ENCODE measurements around the gene ALKBH7. TPM values are rescaled to one million over a fixed set of nuclear protein-coding genes. Genes with fewer than 3 reads are reported as not detected.

Gene ALKBH7
- total and polyA plus RNA-seq, 7 experiments from 2014 or later = 33.6 to 142 (median 73.4) TPM

DNA sequence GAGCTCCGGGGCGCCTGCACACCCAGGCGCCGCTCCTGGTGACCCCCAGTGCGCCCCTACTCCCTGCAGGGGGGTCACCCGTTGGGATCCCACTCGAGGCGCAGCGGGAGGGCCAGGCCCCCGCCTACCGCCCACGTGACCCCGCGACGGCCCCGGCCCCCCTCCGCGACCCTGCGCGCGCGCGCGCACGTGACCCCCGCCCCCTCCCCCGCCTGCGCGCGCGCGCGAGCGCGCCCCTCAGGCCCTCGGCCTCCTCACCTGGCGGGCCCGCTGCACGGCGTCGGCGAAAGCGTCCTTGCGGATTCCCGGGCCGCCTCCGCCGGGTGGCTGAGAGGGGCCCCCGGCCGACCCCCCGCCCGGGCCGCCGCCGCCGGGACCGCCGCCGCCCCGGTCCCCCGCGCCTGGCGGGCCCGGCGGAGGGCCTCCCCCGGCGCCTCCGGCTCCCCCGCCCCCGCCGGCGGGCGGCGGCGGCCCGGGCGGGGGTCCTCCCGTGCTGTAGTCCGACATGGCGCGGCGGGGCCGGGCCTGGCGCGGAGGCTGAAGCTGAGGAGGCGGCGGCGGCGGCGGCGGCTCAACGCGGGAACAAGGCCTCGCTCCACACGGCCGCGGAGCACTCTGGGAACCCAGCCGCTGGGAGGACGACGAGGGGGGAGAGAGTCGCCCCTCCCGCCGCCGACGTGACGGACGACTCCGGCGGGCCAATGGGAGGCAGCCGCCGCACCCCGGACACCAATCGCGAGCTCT, 51.8 kb downstream of the ALKBH7 start, which contains the start of gene KHSRP:
TSS of gene KHSRP (minus strand) at position 617 of the 744 bp plus-strand sequence. CDS start at position 507, 110 bp downstream.
- Histone ChIP-seq H3K4me1 (ENCODE audit: control insufficient read depth in 2 of 2, insufficient read depth in 2 of 2, low read length in 2 of 2) (peaks cover 15 to 25% of the 10 kb centered on the region in 2 donors), H3K9me3 (ENCODE audit: control insufficient read depth in 2 of 3, low read length in 3 of 3) (no peaks in the 10 kb centered on the region), H3K27ac (ENCODE audit: low read depth, low read length) (peak within 1 kb of the TSS; percentile 87), H3K36me3 (ENCODE audit: control insufficient read depth in 2 of 3, insufficient read depth in 3 of 3, low read length in 3 of 3) (peaks cover 5 to 31% (median 10%) of the 10 kb centered on the region in 3 experiments), H3K4me3 (ENCODE audit: low read length) (peak within 1 kb of the TSS; percentile 75), H3K27me3 (ENCODE audit: control insufficient read depth in 2 of 2, insufficient read depth in 2 of 2, low read length in 2 of 2) (no peaks in the 10 kb centered on the region)
- no peaks in the 10 kb centered on the region for H3K27me3 Mint-ChIP-seq
- ATAC-seq = no peak
- H3K27ac Mint-ChIP-seq = peak within 1 kb of the TSS; percentile 81 to 97 (median 94)
- peak in 5 of 9 donors; percentile 15 to 93 (median 28) for DNase-seq
- peaks cover 18 to 42% (median 41%) of the 10 kb centered on the region in 7 donors for H3K4me1 Mint-ChIP-seq
- peaks cover 0 to 20% (median 3%) of the 10 kb centered on the region in 5 donors for H3K36me3 Mint-ChIP-seq
- peak within 1 kb of the TSS; percentile 85 to 92 (median 90) for H3K4me3 Mint-ChIP-seq
- POLR2A ChIA-PET = interaction anchor here (0.6 to 4.0 kb wide), 13 partner anchors 14 to 1445 kb away, joined by 3 to 22 read pairs (median 3); partner anchors contain the start of genes ALKBH7, CLPP, DENND1C and PET100
- intact Hi-C loops (cut with micrococcal nuclease) = loop anchor here (2.0 to 10.0 kb wide), 3 partner anchors 60 to 674 kb away; partner anchors contain the start of genes DENND1C (in 1 of the 2) and VMAC (in 1 of the 2)
- CTCF ChIA-PET = interaction anchor here (0.5 to 1.0 kb wide), 4 partner anchors 49 to 640 kb away, joined by 3 to 4 read pairs (median 3); no protein-coding TSS in a partner anchor
- H3K9me3 Mint-ChIP-seq = no peaks in the 10 kb centered on the region

Small RNA genes within 50 kb of the gene (microRNA-seq; reads per million reads assigned to microRNA genes)
- gene MIR3940 (ENCODE audit: borderline microRNAs expressed) (not detected), gene MIR6790 (ENCODE audit: borderline microRNAs expressed) (not detected), gene MIR6885 (ENCODE audit: borderline microRNAs expressed) (not detected)

Other genes starting within 250 kb of the ALKBH7 start
- not detected for gene ACSBG2, start 237.1 kb upstream of the ALKBH7 start, total RNA-seq
- gene ACSBG2, start 237.1 kb upstream of the ALKBH7 start, polyA plus RNA-seq = not detected
- 10 to 100 TPM; 33.3 to 47.5 (median 39.0) TPM for gene MLLT1, start 92.8 kb upstream of the ALKBH7 start, total RNA-seq
- 1 to 10 TPM in 1 of 2 donors, under 1 TPM in 1; 0.57 to 1.8 TPM for gene MLLT1, start 92.8 kb upstream of the ALKBH7 start, polyA plus RNA-seq
- 1 to 10 TPM in 2 of 5 experiments, under 1 TPM in 3; 0.65 to 2.9 (median 0.87) TPM for gene ACER1, start 39.2 kb upstream of the ALKBH7 start, total RNA-seq
- gene ACER1, start 39.2 kb upstream of the ALKBH7 start, polyA plus RNA-seq = 1 to 10 TPM; 1.1 to 3.9 TPM
- gene CLPP, start 11.3 kb upstream of the ALKBH7 start, total RNA-seq = 100 to 1,000 TPM in 1 of 5 experiments, 10 to 100 TPM in 4; 53.2 to 129 (median 75.9) TPM
- 100 to 1,000 TPM; 156 to 196 TPM for gene CLPP, start 11.3 kb upstream of the ALKBH7 start, polyA plus RNA-seq
- gene PSPN, start 3.1 kb downstream of the ALKBH7 start, total RNA-seq = 1 to 10 TPM; 1.8 to 4.0 (median 2.8) TPM
- under 1 TPM; 0.60 to 0.91 TPM for gene PSPN, start 3.1 kb downstream of the ALKBH7 start, polyA plus RNA-seq
- 10 to 100 TPM; 51.5 to 71.6 (median 61.3) TPM for gene GTF2F1, start 20.4 kb downstream of the ALKBH7 start, total RNA-seq
- gene GTF2F1, start 20.4 kb downstream of the ALKBH7 start, polyA plus RNA-seq = 10 to 100 TPM; 17.9 to 33.3 TPM
- gene KHSRP, start 52.0 kb downstream of the ALKBH7 start, total RNA-seq = 100 to 1,000 TPM; 142 to 276 (median 152) TPM
- gene KHSRP, start 52.0 kb downstream of the ALKBH7 start, polyA plus RNA-seq = 10 to 100 TPM; 12.5 to 20.9 TPM
- gene SLC25A41, start 61.0 kb downstream of the ALKBH7 start, total RNA-seq = under 1 TPM in 1 of 5 experiments, not detected in 4; 0.32 TPM
- gene SLC25A41, start 61.0 kb downstream of the ALKBH7 start, polyA plus RNA-seq = not detected
- 10 to 100 TPM in 4 of 5 experiments, 1 to 10 TPM in 1; 9.0 to 31.3 (median 22.0) TPM for gene SLC25A23, start 87.0 kb downstream of the ALKBH7 start, total RNA-seq
- gene SLC25A23, start 87.0 kb downstream of the ALKBH7 start, polyA plus RNA-seq = 10 to 100 TPM; 18.8 to 35.0 TPM
- 1 to 10 TPM in 4 of 5 experiments, under 1 TPM in 1; 0.44 to 8.6 (median 5.7) TPM for gene CRB3, start 91.5 kb downstream of the ALKBH7 start, total RNA-seq
- 10 to 100 TPM in 1 of 2 donors, 1 to 10 TPM in 1; 6.5 to 10.1 TPM for gene CRB3, start 91.5 kb downstream of the ALKBH7 start, polyA plus RNA-seq
- 100 to 1,000 TPM; 106 to 142 (median 118) TPM for gene DENND1C, start 109.0 kb downstream of the ALKBH7 start, total RNA-seq
- gene DENND1C, start 109.0 kb downstream of the ALKBH7 start, polyA plus RNA-seq = 100 to 1,000 TPM in 1 of 2 donors, 10 to 100 TPM in 1; 57.3 to 142 TPM
- gene TUBB4A, start 129.5 kb downstream of the ALKBH7 start, total RNA-seq = 1 to 10 TPM; 1.5 to 7.6 (median 2.6) TPM
- gene TUBB4A, start 129.5 kb downstream of the ALKBH7 start, polyA plus RNA-seq = 1 to 10 TPM; 1.5 to 4.5 TPM
- 1 to 10 TPM in 3 of 5 experiments, under 1 TPM in 1, not detected in 1; 0.38 to 3.9 (median 3.0) TPM for gene TNFSF9, start 158.2 kb downstream of the ALKBH7 start, total RNA-seq
- not detected for gene TNFSF9, start 158.2 kb downstream of the ALKBH7 start, polyA plus RNA-seq
- 10 to 100 TPM in 1 of 5 experiments, 1 to 10 TPM in 1, not detected in 3; 1.2 to 39.6 TPM for gene CD70, start 218.4 kb downstream of the ALKBH7 start, total RNA-seq
- not detected for gene CD70, start 218.4 kb downstream of the ALKBH7 start, polyA plus RNA-seq